IMR-90 (cell line): ENCODE data around the gene TSR2. TPM values are rescaled to one million over a fixed set of nuclear protein-coding genes. Genes with fewer than 3 reads are reported as not detected.

Experiments used
- ATAC-seq: fragments of 200-7000 bp; cut with Tn5 transposase; 2 replicates; pipeline ENCODE4 v1.9.1; 2020; ENCODE audit warnings: low read depth, mild to moderate bottlenecking, moderate library complexity
- BruUV-seq: library from RNA; stranded (reverse); fragments of 400-500 nt; replicated peaks from 2 replicates; lab custom pipeline; 2021; lab: Mats Ljungman, UMichigan
- CTCF ChIA-PET: fragments of 300-600 bp; formaldehyde crosslinking; extraction: SDS; loops from one replicate; lab custom pipeline; 2021; ENCODE audit warnings: antibody characterized with exemption; lab: Yijun Ruan, JAX
- POLR2A ChIA-PET: fragments of 300-600 bp; sonication (Branson Sonifier 250); formaldehyde crosslinking; loops from one replicate; lab custom pipeline; 2022; ENCODE audit warnings: antibody characterized with exemption; ENCODE audit not compliant: unreplicated experiment; lab: Charles Lee
- DNase-seq: peaks from one replicate; pipeline ENCODE4 v3.0.0; 2013
- H2AFZ ChIP-seq: replicated peaks from 2 replicates; pipeline ENCODE3; 2013; ENCODE audit warnings: low read length, mild to moderate bottlenecking; ENCODE audit not compliant: poor library complexity
- H2AK5ac ChIP-seq: 2 replicates; pipeline ENCODE4 v1.6.1; 2013; ENCODE audit warnings: low read depth, low read length, inconsistent platforms
- H2AK9ac ChIP-seq: replicated peaks from 2 replicates; pipeline ENCODE3; 2013; ENCODE audit warnings: mild to moderate bottlenecking, low read depth, low read length, moderate library complexity; ENCODE audit not compliant: poor library complexity
- H2BK120ac ChIP-seq: 2 replicates; pipeline ENCODE4 v1.6.1; 2013; ENCODE audit warnings: low read depth, low read length, inconsistent platforms
- H2BK15ac ChIP-seq: 3 replicates; pipeline ENCODE4 v1.6.1; 2013; ENCODE audit warnings: low read depth, low read length, inconsistent platforms
- H2BK20ac ChIP-seq: 2 replicates; pipeline ENCODE4 v1.6.1; 2013; ENCODE audit warnings: low read depth, mild to moderate bottlenecking, inconsistent platforms, low read length, moderate library complexity
- H2BK5ac ChIP-seq: 2 replicates; pipeline ENCODE4 v1.6.1; 2013; ENCODE audit warnings: mild to moderate bottlenecking, low read depth, low read length, inconsistent platforms; ENCODE audit not compliant: poor library complexity, severe bottlenecking
- H3K14ac ChIP-seq: replicated peaks from 2 replicates; pipeline ENCODE4 v1.6.1; 2013; ENCODE audit warnings: low read depth, low read length, inconsistent platforms
- H3K18ac ChIP-seq: 2 replicates; pipeline ENCODE4 v1.6.1; 2013; ENCODE audit warnings: low read depth, low read length, control low read depth
- H3K23ac ChIP-seq: 2 replicates; pipeline ENCODE4 v1.6.1; 2013; ENCODE audit warnings: low read depth, low read length, inconsistent platforms
- H3K27ac ChIP-seq: 2 replicates; pipeline ENCODE4 v1.5.1; 2013; ENCODE audit warnings: mild to moderate bottlenecking, control low read depth, low read length; ENCODE audit not compliant: insufficient read depth
- H3K27me3 ChIP-seq: 2 replicates; pipeline ENCODE4 v1.6.1; 2013; ENCODE audit warnings: low read length; ENCODE audit not compliant: control insufficient read depth, insufficient read depth
- H3K36me3 ChIP-seq: 2 replicates; pipeline ENCODE4 v1.6.1; 2013; ENCODE audit warnings: low read length, mixed read lengths; ENCODE audit not compliant: control insufficient read depth, insufficient read depth
- H3K4ac ChIP-seq: 2 replicates; pipeline ENCODE4 v1.6.1; 2013; ENCODE audit warnings: low read depth, low read length, inconsistent platforms
- H3K4me1 ChIP-seq: 2 replicates; pipeline ENCODE4 v1.6.1; 2013; ENCODE audit warnings: low read length, mixed read lengths; ENCODE audit not compliant: control insufficient read depth, insufficient read depth
- H3K4me2 ChIP-seq: 2 replicates; pipeline ENCODE4 v1.6.1; 2013; ENCODE audit warnings: low read depth, mild to moderate bottlenecking, control low read depth, low read length, moderate library complexity
- H3K4me3 ChIP-seq: 2 replicates; pipeline ENCODE4 v1.5.1; 2013; ENCODE audit warnings: low read depth, mild to moderate bottlenecking, control low read depth, low read length, moderate library complexity; ENCODE audit not compliant: insufficient read depth
- H3K56ac ChIP-seq: 2 replicates; pipeline ENCODE4 v1.6.1; 2013; ENCODE audit warnings: low read length, inconsistent platforms; ENCODE audit not compliant: insufficient read depth; ENCODE audit errors: extremely low read depth
- H3K79me1 ChIP-seq, 2 experiments: 2 replicates each; pipeline ENCODE4 v1.6.1; 2013; ENCODE audit warnings: low read length in 2 of 2, inconsistent platforms in 1 of 2, low read depth in 1 of 2
- H3K9ac ChIP-seq: 2 replicates; pipeline ENCODE4 v1.6.1; 2013; ENCODE audit warnings: low read depth, low read length, control low read depth
- H3K9me1 ChIP-seq: 2 replicates; pipeline ENCODE4 v1.6.1; 2013; ENCODE audit warnings: low read length, inconsistent platforms; ENCODE audit not compliant: insufficient read depth
- H3K9me3 ChIP-seq: 2 replicates; pipeline ENCODE4 v1.6.1; 2013; ENCODE audit warnings: low read length; ENCODE audit not compliant: control insufficient read depth, insufficient read depth
- H4K20me1 ChIP-seq: 2 replicates; pipeline ENCODE4 v1.6.1; 2013; ENCODE audit warnings: low read length, inconsistent platforms; ENCODE audit not compliant: insufficient read depth
- H4K5ac ChIP-seq: 2 replicates; pipeline ENCODE4 v1.6.1; 2013; ENCODE audit warnings: mild to moderate bottlenecking, low read depth, low read length, control low read depth
- H4K8ac ChIP-seq, 2 experiments: 2 replicates each; pipeline ENCODE4 v1.6.1; 2013; ENCODE audit warnings: low read depth in 2 of 2, low read length in 2 of 2, control low read depth in 1 of 2, inconsistent platforms in 1 of 2
- H4K91ac ChIP-seq: 2 replicates; pipeline ENCODE4 v1.6.1; 2013; ENCODE audit warnings: low read depth, low read length, inconsistent platforms; ENCODE audit not compliant: insufficient read depth
- BHLHE40 ChIP-seq: fragments of 150-350 bp; IDR thresholded peaks from 2 replicates; pipeline ENCODE4 v1.6.1; 2016; ENCODE audit warnings: mild to moderate bottlenecking, low read depth, low read length
- FOS ChIP-seq: fragments of 150-350 bp; IDR thresholded peaks from 2 replicates; pipeline ENCODE4 v1.6.1; 2016; ENCODE audit warnings: low read depth, low read length
- MAFK ChIP-seq: IDR thresholded peaks from 2 replicates; pipeline ENCODE4 v1.6.1; 2012; ENCODE audit warnings: low read depth, low read length, improper control_type of control experiment
- MAZ ChIP-seq: IDR thresholded peaks from 2 replicates; pipeline ENCODE4 v1.6.1; 2012; ENCODE audit warnings: low read depth, mild to moderate bottlenecking, low read length, improper control_type of control experiment, moderate library complexity, borderline replicate concordance
- MXI1 ChIP-seq: IDR thresholded peaks from 2 replicates; pipeline ENCODE4 v1.6.1; 2012; ENCODE audit warnings: low read depth, mild to moderate bottlenecking, low read length, moderate library complexity, borderline replicate concordance
- POLR2A ChIP-seq: IDR thresholded peaks from 2 replicates; pipeline ENCODE4 v1.6.1; 2012; ENCODE audit warnings: mild to moderate bottlenecking, low read depth, low read length
- RAD21 ChIP-seq: IDR thresholded peaks from 2 replicates; pipeline ENCODE4 v1.6.1; 2012; ENCODE audit warnings: low read length, improper control_type of control experiment
- RFX5 ChIP-seq: IDR thresholded peaks from 2 replicates; pipeline ENCODE4 v1.8.0; 2012; ENCODE audit warnings: low read depth, mild to moderate bottlenecking, low read length, moderate library complexity
- dilution Hi-C: fragments of 300-500 bp; cut with HindIII; formaldehyde crosslinking; loops from one replicate; pipeline ENCODE4 v1.14.3; 2018; ENCODE audit warnings: low sequenced_read_pairs; ENCODE audit not compliant: unreplicated experiment
- in situ Hi-C: fragments of 300-500 bp; cut with MboI; formaldehyde crosslinking; loops from 3 replicates; pipeline ENCODE4 v1.14.3; 2019; ENCODE audit warnings: low sequenced_read_pairs, inconsistent platforms, mixed read lengths
- intact Hi-C: fragments of 100-400 bp; cut with micrococcal nuclease; formaldehyde crosslinking; loops from 2 replicates; pipeline ENCODE4 v1.10.0; 2022
- polyA plus RNA-seq, 3 experiments: library from polyadenylated mRNA; depleted of rRNA; stranded (reverse); fragments of >200 nt; gene quantifications; 2 replicates each; pipeline ENCODE4 v1.2.3, GENCODE V29; 2012; ENCODE audit warnings: low replicate concordance in 1 of 3
- total RNA-seq: library from RNA; depleted of rRNA; stranded (reverse); fragments of >200 nt; gene quantifications from 2 replicates; pipeline ENCODE4 v1.2.3, GENCODE V29; 2012
- TF ChIP-seq, protein P1 (sequence below): conservative IDR thresholded peaks from 2 replicates; pipeline ENCODE4 v1.5.1; 2012; ENCODE audit warnings: mild to moderate bottlenecking, low read depth, low read length, improper control_type of control experiment

TSR2 gene
- total and polyA plus RNA-seq, 2 of the 4 experiments (the other 2 are of a cell fraction): 8.8 to 22.1 TPM

DNA sequence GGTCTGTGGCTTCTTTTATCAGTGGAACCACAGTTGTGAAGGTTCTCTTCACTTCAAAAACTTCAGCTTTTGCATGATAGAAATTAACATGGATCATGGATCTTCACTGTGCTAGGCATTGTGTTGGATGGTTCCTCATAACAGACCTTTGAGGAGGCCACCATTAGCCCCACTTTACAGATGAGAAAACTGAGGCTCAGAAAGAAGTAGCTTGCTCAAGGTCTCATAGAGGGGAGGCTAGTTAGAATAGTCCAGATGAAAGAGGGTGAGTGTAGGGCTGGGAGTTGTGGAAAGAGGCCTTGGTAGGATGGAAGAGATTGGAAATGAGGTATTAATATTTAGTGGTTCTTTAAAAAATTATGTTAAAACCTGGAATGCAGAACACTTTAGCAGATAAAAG lies 2.6 kb downstream of the TSR2 start:
- no peak overlapping the region for H4K91ac ChIP-seq
- H3K27me3 ChIP-seq: peaks cover 4% of the 10 kb centered on the region; the same call in 1 of the 2 replicates
- H2AK9ac ChIP-seq: no peak overlapping the region
- H4K8ac ChIP-seq: no peak overlapping the region
- in situ Hi-C loops: loop anchor here (25.0 kb wide), 1 partner anchor 405 kb away; the partner anchor contains the start of gene PHF8
- no peak overlapping the region for H4K5ac ChIP-seq
- no peak overlapping the region for H3K56ac ChIP-seq
- H2BK120ac ChIP-seq: no peak overlapping the region
- H2BK15ac ChIP-seq: no peak overlapping the region
- H3K9me1 ChIP-seq: no peaks in the 10 kb centered on the region
- H3K27ac ChIP-seq: no peak overlapping the region
- no peak for ATAC-seq
- H2BK5ac ChIP-seq: no peak overlapping the region
- intact Hi-C loops: loop anchor here (10.0 kb wide), 1 partner anchor 198 kb away; no protein-coding TSS in a partner anchor
- CTCF ChIA-PET: no interaction called here
- H3K4ac ChIP-seq: no peak overlapping the region
- peaks cover 3 to 10% of the 10 kb centered on the region in 2 experiments; a peak in 3 of 4 replicates for H3K79me1 ChIP-seq
- H2AK5ac ChIP-seq: no peak overlapping the region
- H2BK20ac ChIP-seq: no peak overlapping the region
- no peak for TF ChIP-seq POLR2A
- TF ChIP-seq, protein P1, sequence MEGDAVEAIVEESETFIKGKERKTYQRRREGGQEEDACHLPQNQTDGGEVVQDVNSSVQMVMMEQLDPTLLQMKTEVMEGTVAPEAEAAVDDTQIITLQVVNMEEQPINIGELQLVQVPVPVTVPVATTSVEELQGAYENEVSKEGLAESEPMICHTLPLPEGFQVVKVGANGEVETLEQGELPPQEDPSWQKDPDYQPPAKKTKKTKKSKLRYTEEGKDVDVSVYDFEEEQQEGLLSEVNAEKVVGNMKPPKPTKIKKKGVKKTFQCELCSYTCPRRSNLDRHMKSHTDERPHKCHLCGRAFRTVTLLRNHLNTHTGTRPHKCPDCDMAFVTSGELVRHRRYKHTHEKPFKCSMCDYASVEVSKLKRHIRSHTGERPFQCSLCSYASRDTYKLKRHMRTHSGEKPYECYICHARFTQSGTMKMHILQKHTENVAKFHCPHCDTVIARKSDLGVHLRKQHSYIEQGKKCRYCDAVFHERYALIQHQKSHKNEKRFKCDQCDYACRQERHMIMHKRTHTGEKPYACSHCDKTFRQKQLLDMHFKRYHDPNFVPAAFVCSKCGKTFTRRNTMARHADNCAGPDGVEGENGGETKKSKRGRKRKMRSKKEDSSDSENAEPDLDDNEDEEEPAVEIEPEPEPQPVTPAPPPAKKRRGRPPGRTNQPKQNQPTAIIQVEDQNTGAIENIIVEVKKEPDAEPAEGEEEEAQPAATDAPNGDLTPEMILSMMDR: no peak
- no peak for TF ChIP-seq MAFK
- TF ChIP-seq RAD21: no peak
- no peak for TF ChIP-seq FOS
- no peak for TF ChIP-seq MAZ
- no peak for TF ChIP-seq BHLHE40
- TF ChIP-seq MXI1: no peak
- no peak for TF ChIP-seq RFX5
- BruUV-seq: no TSS peak
- POLR2A ChIA-PET: no interaction called here
- no peaks in the 10 kb centered on the region for H3K9me3 ChIP-seq
- no peak overlapping the region for H3K9ac ChIP-seq
- H2AFZ ChIP-seq: no peak overlapping the region
- H3K4me2 ChIP-seq: no peak overlapping the region
- no peak overlapping the region for H3K18ac ChIP-seq
- dilution Hi-C loops: no loop called here
- DNase-seq: no peak
- peaks cover 13% of the 10 kb centered on the region; the same call in 1 of the 2 replicates for H3K36me3 ChIP-seq
- H3K23ac ChIP-seq: no peak overlapping the region
- no peak overlapping the region for H3K14ac ChIP-seq
- no peaks in the 10 kb centered on the region for H3K4me1 ChIP-seq
- no peak overlapping the region for H3K4me3 ChIP-seq
- peaks cover 3% of the 10 kb centered on the region; the same call in 1 of the 2 replicates for H4K20me1 ChIP-seq
